HepG2 (cell line): Measurements from ENCODE around the gene PEMT. TPM values are rescaled to one million over a fixed set of nuclear protein-coding genes. Genes with fewer than 3 reads are reported as not detected.

Experiments used
- ATF7-NPFF ChIP-seq: sonication (generic); formaldehyde crosslinking; IDR thresholded peaks from 2 replicates; pipeline ENCODE4 v1.8.1; 2023; ENCODE audit warnings: mild to moderate bottlenecking, low read depth, missing genetic modification reagents, moderate library complexity
- CBX1 ChIP-seq: IDR thresholded peaks from one replicate; pipeline ENCODE4 v1.6.1; 2016; ENCODE audit warnings: antibody characterized with exemption, low read depth
- EP300 ChIP-seq, 3 experiments: sonication (generic) in 1 of 3; formaldehyde crosslinking in 1 of 3; IDR thresholded peaks; 2 replicates each; pipeline versions ENCODE4 v1.5.1 to v1.6.1; 2011 to 2020; ENCODE audit warnings: low read depth in 2 of 3, low read length in 2 of 3, borderline replicate concordance in 1 of 3, improper control_type of control experiment in 1 of 3, mild to moderate bottlenecking in 1 of 3, missing genetic modification reagents in 1 of 3, moderate library complexity in 1 of 3
- ETV5 ChIP-seq: IDR thresholded peaks from 2 replicates; pipeline ENCODE4 v1.6.1; 2018; ENCODE audit warnings: missing biosample characterization, missing genetic modification reagents, inconsistent platforms, borderline replicate concordance
- EZH2 ChIP-seq: conservative IDR thresholded peaks from 2 replicates; pipeline ENCODE4 v1.6.1; 2012; ENCODE audit warnings: mild to moderate bottlenecking, low read depth, low read length, moderate library complexity
- FOXM1 ChIP-seq: sonication (generic); formaldehyde crosslinking; IDR thresholded peaks from 2 replicates; pipeline ENCODE4 v1.5.0; 2020; ENCODE audit warnings: missing genetic modification reagents
- FOXO1 ChIP-seq: sonication (generic); formaldehyde crosslinking; IDR thresholded peaks from 2 replicates; pipeline ENCODE4 v1.4.0; 2020; ENCODE audit warnings: missing genetic modification reagents
- HNF4G ChIP-seq, 2 experiments: sonication (generic) in 1 of 2; formaldehyde crosslinking in 1 of 2; IDR thresholded peaks; 2 replicates each; pipeline versions ENCODE4 v1.4.0 to v1.6.1; 2011 to 2020; ENCODE audit warnings: borderline replicate concordance in 2 of 2, low read depth in 2 of 2, mild to moderate bottlenecking in 2 of 2, low read length in 1 of 2, missing genetic modification reagents in 1 of 2, moderate library complexity in 1 of 2
- ISX ChIP-seq: sonication (generic); formaldehyde crosslinking; conservative IDR thresholded peaks from 2 replicates; pipeline ENCODE4 v1.5.0; 2020; ENCODE audit warnings: missing genetic modification reagents
- KLF11 ChIP-seq: IDR thresholded peaks from 2 replicates; pipeline ENCODE4 v1.6.1; 2016; ENCODE audit warnings: missing compliant biosample characterization
- MIXL1 ChIP-seq: IDR thresholded peaks from 2 replicates; pipeline ENCODE4 v1.6.1; 2016
- MZF1 ChIP-seq: sonication (generic); formaldehyde crosslinking; IDR thresholded peaks from 2 replicates; pipeline ENCODE4 v1.8.1; 2023; ENCODE audit warnings: mild to moderate bottlenecking, missing genetic modification reagents, borderline replicate concordance
- NPAS2 ChIP-seq: sonication (generic); formaldehyde crosslinking; IDR thresholded peaks from 2 replicates; pipeline ENCODE4 v1.8.0; 2022; ENCODE audit warnings: mild to moderate bottlenecking, missing genetic modification reagents, borderline replicate concordance
- NR1H2 ChIP-seq: sonication (generic); formaldehyde crosslinking; IDR thresholded peaks from 2 replicates; pipeline ENCODE4 v1.8.1; 2022; ENCODE audit warnings: low read depth, missing genetic modification reagents, borderline replicate concordance
- PHB2 ChIP-seq: fragments of 450-650 bp; IDR thresholded peaks from 2 replicates; pipeline ENCODE4 v1.6.1; 2018; ENCODE audit not compliant: partially characterized antibody
- POLR2AphosphoS5 ChIP-seq: IDR thresholded peaks from 2 replicates; pipeline ENCODE4 v1.6.1; 2012; ENCODE audit warnings: low read depth, low read length
- POLR2G ChIP-seq: fragments of 200-400 bp; formaldehyde crosslinking; IDR thresholded peaks from 2 replicates; pipeline ENCODE4 v1.6.1; 2018; ENCODE audit warnings: mild to moderate bottlenecking, low read depth, low read length, moderate library complexity
- REXO4 ChIP-seq: sonication (generic); formaldehyde crosslinking; IDR thresholded peaks from 2 replicates; pipeline ENCODE4 v1.8.0; 2022; ENCODE audit warnings: missing genetic modification reagents, mild to moderate bottlenecking, borderline replicate concordance
- SRSF9 ChIP-seq: fragments of 200-400 bp; formaldehyde crosslinking; IDR thresholded peaks from 2 replicates; pipeline ENCODE4 v1.6.1; 2018; ENCODE audit warnings: borderline replicate concordance, mild to moderate bottlenecking, low read depth, low read length; ENCODE audit not compliant: insufficient read depth, poor library complexity, severe bottlenecking
- ZNF18 ChIP-seq: sonication (generic); formaldehyde crosslinking; IDR thresholded peaks from 2 replicates; pipeline ENCODE4 v1.8.0; 2022; ENCODE audit warnings: mild to moderate bottlenecking, missing genetic modification reagents; ENCODE audit not compliant: insufficient replicate concordance
- ZNF326 ChIP-seq: sonication (generic); formaldehyde crosslinking; IDR thresholded peaks from 2 replicates; pipeline ENCODE4 v1.4.0; 2020; ENCODE audit warnings: missing genetic modification reagents, borderline replicate concordance
- ZNF382 ChIP-seq: sonication (generic); formaldehyde crosslinking; IDR thresholded peaks from 2 replicates; pipeline ENCODE4 v1.5.0; 2020; ENCODE audit warnings: missing genetic modification reagents, mild to moderate bottlenecking, borderline replicate concordance
- ZNF503 ChIP-seq: sonication (generic); formaldehyde crosslinking; IDR thresholded peaks from 2 replicates; pipeline ENCODE4 v1.4.0; 2020; ENCODE audit warnings: missing genetic modification reagents
- ZNF691 ChIP-seq: sonication (generic); formaldehyde crosslinking; IDR thresholded peaks from 2 replicates; pipeline ENCODE4 v1.4.0; 2020; ENCODE audit warnings: missing genetic modification reagents, low read depth, mild to moderate bottlenecking, borderline replicate concordance
- ZNF777 ChIP-seq: sonication (generic); formaldehyde crosslinking; IDR thresholded peaks from 2 replicates; pipeline ENCODE4 v1.4.0; 2020; ENCODE audit warnings: missing genetic modification reagents
- polyA plus RNA-seq, 8 experiments: library from polyadenylated mRNA; depleted of rRNA in 3 of 8; stranded (reverse) in 7 of 8; unstranded in 1 of 8; fragments of >200 nt; fragmentation: Illumina TruSeq in 4 of 8; extraction: Trizol in 4 of 8; gene quantifications; 2 replicates each; pipeline versions ENCODE4 v1.2.1 to v1.2.3, GENCODE V29; 2011 to 2016; ENCODE audit warnings: low read depth in 4 of 8, missing spikeins in 1 of 8, mixed read lengths in 1 of 8; ENCODE audit not compliant: insufficient read depth in 1 of 8
- total RNA-seq, 5 experiments: library from RNA; depleted of rRNA; stranded (reverse); fragments of >200 nt; fragmentation: Illumina TruSeq; extraction: Trizol; gene quantifications; 2 replicates each; pipeline ENCODE4 v1.2.3, GENCODE V29; 2016; ENCODE audit warnings: low read depth in 1 of 5

PEMT gene
- total and polyA plus RNA-seq, 2 of the 13 experiments (the other 11 are each of a cell fraction or from before 2014, with no cell fraction given) = 31.7 to 43.6 TPM

DNA sequence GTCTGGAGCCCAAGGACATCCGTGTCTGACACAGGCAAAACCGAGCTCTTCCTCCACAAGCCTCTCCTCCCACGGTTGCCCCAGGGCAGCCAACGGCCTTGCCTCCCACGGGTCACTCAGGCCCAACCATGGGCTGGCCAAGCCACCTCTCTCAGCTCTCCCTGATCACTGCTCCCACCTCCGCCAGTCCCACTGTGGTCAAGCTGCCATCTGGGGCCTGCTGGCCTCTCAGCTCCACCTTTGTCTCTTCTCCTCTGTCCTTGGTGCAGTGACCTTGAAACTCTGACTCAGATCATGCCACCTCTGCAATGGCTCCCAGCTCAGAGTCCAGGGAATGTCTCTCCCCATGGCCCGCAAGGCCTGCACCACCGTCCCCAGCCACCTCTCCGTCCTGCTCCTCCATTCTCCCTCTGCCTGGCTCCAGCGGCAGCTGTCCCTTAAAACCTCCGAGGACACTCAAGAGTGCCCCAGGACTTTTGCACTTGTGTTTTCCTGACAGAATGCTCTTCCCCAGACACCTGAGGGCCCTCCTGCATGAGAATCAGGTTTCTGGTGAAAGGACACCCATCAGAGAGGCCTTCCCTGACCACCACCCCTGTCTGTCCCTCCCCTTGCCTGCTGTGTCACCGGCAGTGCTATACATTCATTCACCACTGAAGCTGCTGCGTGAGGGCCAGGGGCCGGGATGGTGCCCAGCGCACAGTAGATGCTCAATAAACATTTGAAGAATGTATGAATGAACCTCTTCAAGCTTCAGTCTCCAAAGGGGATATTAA, 19.3 kb downstream of the PEMT start (continued):
- TF ChIP-seq ZNF503 (CRISPR knock-in tag) (no peak), KLF11 (CRISPR knock-in tag) (no peak), ATF7-NPFF (CRISPR knock-in tag) (no peak), HNF4G (IDR thresholded peaks at IDR 0.05; ENCODE audit: borderline replicate concordance, low read depth, low read length) (peak; percentile 77; the same call in 1 of the 2 replicates), HNF4G (CRISPR knock-in tag; IDR thresholded peaks at IDR 0.05; ENCODE audit: borderline replicate concordance, low read depth) (peak; percentile 77; the same call in 1 of the 2 replicates), ZNF326 (no peak), FOXM1 (CRISPR knock-in tag) (no peak), CBX1 (no peak), ZNF691 (CRISPR knock-in tag) (0 out of 2 replicates have a peak, but pooled peaks have one; percentile 56), NPAS2 (CRISPR knock-in tag) (no peak), REXO4 (CRISPR knock-in tag) (no peak), NR1H2 (CRISPR knock-in tag) (no peak), POLR2G (no peak), POLR2AphosphoS5 (peak; percentile 0; the same call in 1 of the 2 replicates), ZNF382 (no peak), PHB2 (no peak), ISX (CRISPR knock-in tag) (no peak), ZNF18 (no peak), ETV5 (CRISPR knock-in tag) (no peak), FOXO1 (CRISPR knock-in tag) (peak; percentile 27), SRSF9 (no peak), MIXL1 (CRISPR knock-in tag) (no peak), ZNF777 (CRISPR knock-in tag) (no peak), MZF1 (CRISPR knock-in tag) (no peak), EZH2 (no peak), EP300 (IDR thresholded peaks at IDR 0.05; ENCODE audit: low read depth in 2 of 2, low read length in 2 of 2) (peak in 1 of 2 experiments; percentile 39; a peak in 1 of 4 replicates), EP300 (CRISPR knock-in tag; IDR thresholded peaks at IDR 0.05; ENCODE audit: borderline replicate concordance) (no peak)
